Parathyroid adenoma (tissue), 2 donors: Measurements from ENCODE around the gene WFIKKN1.

Experiments used
- H2AFZ ChIP-seq: fragments of 300-600 bp; sonication (generic); one replicate; pipeline ENCODE4 v1.7.0; 2017; ENCODE audit warnings: antibody characterized with exemption, mild to moderate bottlenecking
- H3K27ac ChIP-seq: fragments of 300-600 bp; sonication (generic); one replicate; pipeline ENCODE4 v1.7.0; 2017
- H3K27me3 ChIP-seq: fragments of 300-600 bp; sonication (generic); one replicate; pipeline ENCODE4 v1.7.0; 2017; ENCODE audit warnings: low read length; ENCODE audit not compliant: control insufficient read depth, insufficient read depth
- H3K36me3 ChIP-seq: fragments of 300-600 bp; sonication (generic); one replicate; pipeline ENCODE4 v1.7.0; 2017; ENCODE audit warnings: low read length; ENCODE audit not compliant: control insufficient read depth, insufficient read depth
- H3K4me1 ChIP-seq: fragments of 300-600 bp; sonication (generic); one replicate; pipeline ENCODE4 v1.7.0; 2017; ENCODE audit warnings: control low read depth
- H3K4me2 ChIP-seq: fragments of 300-600 bp; sonication (generic); one replicate; pipeline ENCODE4 v1.7.0; 2017; ENCODE audit warnings: low read length
- H3K4me3 ChIP-seq: fragments of 300-600 bp; sonication (generic); one replicate; pipeline ENCODE4 v1.7.0; 2017; ENCODE audit warnings: low read depth, low read length
- H3K79me2 ChIP-seq: fragments of 300-600 bp; sonication (generic); one replicate; pipeline ENCODE4 v1.7.0; 2017; ENCODE audit warnings: control low read depth
- H3K9ac ChIP-seq: fragments of 300-600 bp; sonication (generic); one replicate; pipeline ENCODE4 v1.7.0; 2017; ENCODE audit warnings: mild to moderate bottlenecking
- H3K9me3 ChIP-seq: fragments of 300-600 bp; sonication (generic); one replicate; pipeline ENCODE4 v1.7.0; 2017; ENCODE audit warnings: low read length; ENCODE audit not compliant: control insufficient read depth
- TF ChIP-seq, protein P1 (sequence below): fragments of 300-600 bp; sonication (generic); IDR thresholded peaks from one replicate; pipeline ENCODE4 v1.7.0; 2017; ENCODE audit warnings: antibody characterized with exemption, mild to moderate bottlenecking
- donor health status: primary hyperparathyroidism.

The WFIKKN1 gene

DNA sequence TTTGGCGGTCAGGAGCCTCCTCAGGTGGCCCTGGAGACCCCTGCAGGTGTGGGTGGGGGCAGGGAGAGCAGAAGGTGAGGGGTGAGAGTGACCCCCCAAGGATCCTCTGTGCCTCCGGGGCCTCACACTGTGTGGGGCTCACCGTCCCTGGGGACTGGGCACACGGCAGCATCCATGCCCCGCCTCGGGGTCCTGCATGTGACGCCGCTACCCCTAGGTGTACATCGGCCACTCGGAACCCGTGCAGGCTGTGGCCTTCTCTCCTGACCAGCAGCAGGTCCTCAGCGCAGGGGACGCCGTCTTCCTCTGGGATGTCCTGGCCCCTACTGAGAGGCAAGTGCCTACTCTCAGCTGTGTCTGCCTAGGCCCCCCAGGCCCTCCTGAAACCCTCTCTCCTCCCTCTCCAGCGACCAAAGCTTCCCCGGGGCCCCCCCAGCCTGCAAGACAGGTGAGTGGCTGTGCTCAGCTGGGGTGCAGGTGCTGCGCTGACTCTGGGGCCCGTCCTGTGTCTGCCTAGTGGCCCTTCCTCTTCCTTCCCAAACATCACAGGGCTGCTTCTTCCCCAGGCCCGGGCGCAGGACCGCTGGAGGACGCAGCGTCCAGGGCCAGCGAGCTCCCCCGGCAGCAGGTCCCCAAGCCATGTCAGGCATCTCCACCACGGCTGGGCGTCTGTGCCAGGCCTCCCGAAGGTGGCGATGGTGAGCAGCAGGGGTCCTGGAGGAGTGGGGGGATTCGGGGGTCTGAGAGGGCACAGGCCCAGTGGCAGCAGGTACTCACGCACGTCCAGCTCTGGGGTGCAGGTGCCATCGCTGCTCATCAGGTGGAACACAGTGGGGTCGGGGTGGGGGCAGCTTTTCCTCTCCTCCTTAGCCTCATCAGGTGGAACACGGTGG, 28.1 kb downstream of the WFIKKN1 start:
- no peaks in the 10 kb centered on the region for H3K36me3 ChIP-seq

DNA sequence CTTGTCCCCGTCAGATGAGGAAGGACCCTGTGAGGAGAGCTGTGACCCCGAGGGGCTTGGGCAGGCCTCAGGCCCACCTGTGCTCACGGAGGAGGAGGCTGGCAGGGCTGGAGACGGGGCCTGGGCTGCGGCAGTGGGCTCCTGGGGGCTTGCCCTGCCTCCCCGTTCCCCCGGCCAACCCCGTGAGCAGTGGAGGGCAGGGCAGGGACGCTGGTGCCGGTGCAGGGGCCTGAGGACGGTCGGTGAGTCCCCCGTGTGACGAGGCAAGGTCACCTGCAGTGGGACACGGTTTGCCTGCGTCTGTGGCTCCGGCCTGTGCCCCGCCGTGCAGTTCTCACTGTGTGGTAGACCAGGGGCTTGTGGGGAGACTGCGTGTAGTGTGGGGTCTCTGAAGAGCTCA, 28.8 kb downstream of the WFIKKN1 start:
- no peaks in the 10 kb centered on the region for H3K36me3 ChIP-seq
- TF ChIP-seq, protein P1, sequence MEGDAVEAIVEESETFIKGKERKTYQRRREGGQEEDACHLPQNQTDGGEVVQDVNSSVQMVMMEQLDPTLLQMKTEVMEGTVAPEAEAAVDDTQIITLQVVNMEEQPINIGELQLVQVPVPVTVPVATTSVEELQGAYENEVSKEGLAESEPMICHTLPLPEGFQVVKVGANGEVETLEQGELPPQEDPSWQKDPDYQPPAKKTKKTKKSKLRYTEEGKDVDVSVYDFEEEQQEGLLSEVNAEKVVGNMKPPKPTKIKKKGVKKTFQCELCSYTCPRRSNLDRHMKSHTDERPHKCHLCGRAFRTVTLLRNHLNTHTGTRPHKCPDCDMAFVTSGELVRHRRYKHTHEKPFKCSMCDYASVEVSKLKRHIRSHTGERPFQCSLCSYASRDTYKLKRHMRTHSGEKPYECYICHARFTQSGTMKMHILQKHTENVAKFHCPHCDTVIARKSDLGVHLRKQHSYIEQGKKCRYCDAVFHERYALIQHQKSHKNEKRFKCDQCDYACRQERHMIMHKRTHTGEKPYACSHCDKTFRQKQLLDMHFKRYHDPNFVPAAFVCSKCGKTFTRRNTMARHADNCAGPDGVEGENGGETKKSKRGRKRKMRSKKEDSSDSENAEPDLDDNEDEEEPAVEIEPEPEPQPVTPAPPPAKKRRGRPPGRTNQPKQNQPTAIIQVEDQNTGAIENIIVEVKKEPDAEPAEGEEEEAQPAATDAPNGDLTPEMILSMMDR = no peak
- H3K9me3 ChIP-seq = no peaks in the 10 kb centered on the region
- H3K4me2 ChIP-seq = no peak overlapping the region
- H3K9ac ChIP-seq = no peak overlapping the region
- H3K27me3 ChIP-seq = no peaks in the 10 kb centered on the region
- H3K4me3 ChIP-seq = no peak overlapping the region
- no peak overlapping the region for H3K27ac ChIP-seq
- peaks cover 4% of the 10 kb centered on the region for H3K4me1 ChIP-seq
- no peak overlapping the region for H2AFZ ChIP-seq
- no peaks in the 10 kb centered on the region for H3K79me2 ChIP-seq

More for the DNA sequence above, 28.1 kb downstream of the WFIKKN1 start:
- H3K9me3 ChIP-seq = no peaks in the 10 kb centered on the region
- H3K4me1 ChIP-seq = peaks cover 4% of the 10 kb centered on the region
- H3K4me3 ChIP-seq = no peak overlapping the region
- H3K27ac ChIP-seq = no peak overlapping the region
- no peak overlapping the region for H2AFZ ChIP-seq
- no peaks in the 10 kb centered on the region for H3K27me3 ChIP-seq
- no peaks in the 10 kb centered on the region for H3K79me2 ChIP-seq
- TF ChIP-seq, protein P1 = no peak
- no peak overlapping the region for H3K4me2 ChIP-seq
- no peak overlapping the region for H3K9ac ChIP-seq

DNA sequence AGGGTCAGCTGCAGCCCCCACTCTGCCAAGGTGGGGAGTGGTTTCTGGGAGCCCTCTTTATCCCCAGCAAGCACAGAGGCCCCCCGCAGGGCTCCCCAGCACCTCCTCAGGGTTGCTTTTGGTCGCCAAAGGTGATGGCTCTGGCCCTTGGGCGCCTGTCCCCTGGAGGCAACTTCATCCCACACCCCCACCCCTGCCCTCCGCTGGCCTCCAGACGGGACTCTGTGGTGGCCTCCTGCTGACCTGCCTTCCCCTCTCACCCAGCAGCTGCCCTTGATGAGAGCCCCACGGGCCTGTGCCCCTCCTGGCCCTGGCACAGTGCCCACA, 29.3 kb downstream of the WFIKKN1 start:
- TF ChIP-seq, protein P1 = no peak
- Histone ChIP-seq H3K36me3 (no peaks in the 10 kb centered on the region), H2AFZ (peak overlapping the region; percentile 78), H3K9ac (no peak overlapping the region), H3K4me1 (peaks cover 4% of the 10 kb centered on the region), H3K27me3 (no peaks in the 10 kb centered on the region), H3K9me3 (no peaks in the 10 kb centered on the region), H3K27ac (peak overlapping the region; percentile 61), H3K4me2 (peak overlapping the region; percentile 53), H3K79me2 (no peaks in the 10 kb centered on the region), H3K4me3 (peak overlapping the region; percentile 20)

DNA sequence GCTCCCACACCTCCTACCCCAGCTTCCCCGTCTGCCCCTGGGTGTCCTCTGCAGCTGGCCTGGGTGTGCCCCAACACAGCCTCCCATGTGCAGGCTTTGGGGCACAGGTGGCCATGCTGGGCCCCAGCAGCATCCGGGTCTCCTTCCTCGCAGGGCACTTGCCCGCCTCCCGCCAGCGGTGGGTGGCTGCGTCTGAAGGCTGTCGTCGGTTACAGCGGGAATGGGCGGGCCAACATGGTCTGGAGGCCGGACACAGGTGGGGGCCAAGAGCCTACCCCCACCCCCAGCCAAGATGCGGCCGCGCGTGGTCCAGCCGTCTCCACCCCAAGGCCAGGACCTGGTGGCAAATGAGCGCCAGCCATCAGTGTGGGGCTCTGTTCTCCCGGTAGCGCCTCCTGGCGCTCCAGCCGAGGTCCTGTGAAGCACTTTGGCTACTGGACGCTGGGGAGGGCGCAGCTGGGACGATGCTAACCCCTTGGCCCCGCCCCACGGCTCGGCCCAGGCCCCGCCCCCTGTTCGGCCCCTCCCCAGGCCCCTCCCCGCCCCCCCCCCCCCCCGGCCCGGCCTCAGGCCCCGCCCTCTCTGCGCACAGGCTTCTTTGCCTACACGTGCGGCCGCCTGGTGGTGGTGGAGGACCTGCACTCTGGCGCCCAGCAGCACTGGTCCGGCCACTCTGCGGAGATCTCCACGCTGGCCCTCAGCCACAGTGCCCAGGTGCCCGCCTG, 29.8 kb downstream of the WFIKKN1 start:
- Histone ChIP-seq H2AFZ (peak overlapping the region; percentile 78), H3K9ac (no peak overlapping the region), H3K27me3 (no peaks in the 10 kb centered on the region), H3K79me2 (no peaks in the 10 kb centered on the region), H3K9me3 (no peaks in the 10 kb centered on the region), H3K36me3 (no peaks in the 10 kb centered on the region), H3K4me3 (peak overlapping the region; percentile 20), H3K4me2 (peak overlapping the region; percentile 53), H3K4me1 (peaks cover 4% of the 10 kb centered on the region), H3K27ac (peak overlapping the region; percentile 74)
- TF ChIP-seq, protein P1 = peak; percentile 43
